Measurements from ENCODE around the gene LRRC47.

The LRRC47 gene

DNA sequence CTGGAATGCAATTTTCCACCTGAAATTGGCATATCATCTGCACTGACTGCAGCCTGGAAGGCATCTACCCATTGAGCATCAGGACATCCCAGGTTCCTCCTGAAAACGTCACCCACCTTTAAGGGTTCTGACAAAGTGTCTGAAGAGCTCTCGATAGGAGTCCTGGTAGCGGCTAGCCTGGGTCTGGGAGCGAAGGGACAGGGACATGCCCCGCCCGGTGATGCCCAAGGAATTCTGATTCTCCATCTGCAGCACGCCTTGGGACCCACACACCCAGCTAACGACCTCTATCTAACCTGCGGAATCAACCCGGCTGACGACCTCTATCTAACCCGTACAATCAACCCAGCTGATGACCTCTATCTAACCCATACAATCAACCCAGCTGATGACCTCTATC, 57.4 kb downstream of the LRRC47 start:
- TF ChIP-seq SPI1 (IDR thresholded peaks at IDR 0.05; ENCODE audit: borderline replicate concordance, low read depth) (no peak), GABPA (IDR thresholded peaks at IDR 0.05; ENCODE audit: low read depth) (no peak), POLR2AphosphoS5 (IDR thresholded peaks at IDR 0.05; ENCODE audit: low read depth) (no peak)
- TF ChIP-seq, protein P1, sequence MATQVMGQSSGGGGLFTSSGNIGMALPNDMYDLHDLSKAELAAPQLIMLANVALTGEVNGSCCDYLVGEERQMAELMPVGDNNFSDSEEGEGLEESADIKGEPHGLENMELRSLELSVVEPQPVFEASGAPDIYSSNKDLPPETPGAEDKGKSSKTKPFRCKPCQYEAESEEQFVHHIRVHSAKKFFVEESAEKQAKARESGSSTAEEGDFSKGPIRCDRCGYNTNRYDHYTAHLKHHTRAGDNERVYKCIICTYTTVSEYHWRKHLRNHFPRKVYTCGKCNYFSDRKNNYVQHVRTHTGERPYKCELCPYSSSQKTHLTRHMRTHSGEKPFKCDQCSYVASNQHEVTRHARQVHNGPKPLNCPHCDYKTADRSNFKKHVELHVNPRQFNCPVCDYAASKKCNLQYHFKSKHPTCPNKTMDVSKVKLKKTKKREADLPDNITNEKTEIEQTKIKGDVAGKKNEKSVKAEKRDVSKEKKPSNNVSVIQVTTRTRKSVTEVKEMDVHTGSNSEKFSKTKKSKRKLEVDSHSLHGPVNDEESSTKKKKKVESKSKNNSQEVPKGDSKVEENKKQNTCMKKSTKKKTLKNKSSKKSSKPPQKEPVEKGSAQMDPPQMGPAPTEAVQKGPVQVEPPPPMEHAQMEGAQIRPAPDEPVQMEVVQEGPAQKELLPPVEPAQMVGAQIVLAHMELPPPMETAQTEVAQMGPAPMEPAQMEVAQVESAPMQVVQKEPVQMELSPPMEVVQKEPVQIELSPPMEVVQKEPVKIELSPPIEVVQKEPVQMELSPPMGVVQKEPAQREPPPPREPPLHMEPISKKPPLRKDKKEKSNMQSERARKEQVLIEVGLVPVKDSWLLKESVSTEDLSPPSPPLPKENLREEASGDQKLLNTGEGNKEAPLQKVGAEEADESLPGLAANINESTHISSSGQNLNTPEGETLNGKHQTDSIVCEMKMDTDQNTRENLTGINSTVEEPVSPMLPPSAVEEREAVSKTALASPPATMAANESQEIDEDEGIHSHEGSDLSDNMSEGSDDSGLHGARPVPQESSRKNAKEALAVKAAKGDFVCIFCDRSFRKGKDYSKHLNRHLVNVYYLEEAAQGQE (IDR thresholded peaks at IDR 0.05; ENCODE audit: insufficient replicate concordance, low read depth): no peak
- TF ChIP-seq, protein P2, sequence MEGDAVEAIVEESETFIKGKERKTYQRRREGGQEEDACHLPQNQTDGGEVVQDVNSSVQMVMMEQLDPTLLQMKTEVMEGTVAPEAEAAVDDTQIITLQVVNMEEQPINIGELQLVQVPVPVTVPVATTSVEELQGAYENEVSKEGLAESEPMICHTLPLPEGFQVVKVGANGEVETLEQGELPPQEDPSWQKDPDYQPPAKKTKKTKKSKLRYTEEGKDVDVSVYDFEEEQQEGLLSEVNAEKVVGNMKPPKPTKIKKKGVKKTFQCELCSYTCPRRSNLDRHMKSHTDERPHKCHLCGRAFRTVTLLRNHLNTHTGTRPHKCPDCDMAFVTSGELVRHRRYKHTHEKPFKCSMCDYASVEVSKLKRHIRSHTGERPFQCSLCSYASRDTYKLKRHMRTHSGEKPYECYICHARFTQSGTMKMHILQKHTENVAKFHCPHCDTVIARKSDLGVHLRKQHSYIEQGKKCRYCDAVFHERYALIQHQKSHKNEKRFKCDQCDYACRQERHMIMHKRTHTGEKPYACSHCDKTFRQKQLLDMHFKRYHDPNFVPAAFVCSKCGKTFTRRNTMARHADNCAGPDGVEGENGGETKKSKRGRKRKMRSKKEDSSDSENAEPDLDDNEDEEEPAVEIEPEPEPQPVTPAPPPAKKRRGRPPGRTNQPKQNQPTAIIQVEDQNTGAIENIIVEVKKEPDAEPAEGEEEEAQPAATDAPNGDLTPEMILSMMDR (IDR thresholded peaks at IDR 0.05; ENCODE audit: insufficient read depth, low read length): no peak
- Histone ChIP-seq H3K27ac (replicated peaks) (no peak overlapping the region), H3K27me3 (ENCODE audit: insufficient read depth, poor library complexity, severe bottlenecking) (no peaks in the 10 kb centered on the region), H3K4me3 (replicated peaks; ENCODE audit: insufficient read depth, low read length) (no peak overlapping the region)
- no peak for DNase-seq (ENCODE audit: low read depth in 1 of 2, low spot score in 1 of 2)

DNA sequence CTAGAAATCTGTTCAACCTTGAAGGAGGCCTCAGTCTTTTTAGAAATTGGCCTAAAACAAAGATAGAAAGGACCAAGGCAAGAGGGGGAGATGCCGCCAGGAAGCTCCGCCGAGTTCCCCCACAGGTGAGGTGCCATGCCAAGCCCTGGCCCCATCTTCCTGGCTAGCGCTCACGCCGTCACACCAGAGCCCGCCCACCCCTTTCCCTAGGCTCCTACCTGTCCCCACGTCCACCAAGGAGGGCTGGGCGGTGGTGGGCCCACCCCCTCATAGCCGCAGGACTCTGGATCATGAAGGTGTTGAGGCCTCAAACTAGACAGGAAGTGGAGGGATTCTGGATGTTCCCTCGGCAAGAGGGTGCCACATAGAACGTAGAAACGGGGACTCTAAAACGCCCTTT, 59.6 kb downstream of the LRRC47 start:
- no peak for DNase-seq (ENCODE audit: low read depth in 1 of 2, low spot score in 1 of 2)
- H3K27me3 ChIP-seq (ENCODE audit: insufficient read depth, poor library complexity, severe bottlenecking): peaks cover under 1% of the 10 kb centered on the region

DNA sequence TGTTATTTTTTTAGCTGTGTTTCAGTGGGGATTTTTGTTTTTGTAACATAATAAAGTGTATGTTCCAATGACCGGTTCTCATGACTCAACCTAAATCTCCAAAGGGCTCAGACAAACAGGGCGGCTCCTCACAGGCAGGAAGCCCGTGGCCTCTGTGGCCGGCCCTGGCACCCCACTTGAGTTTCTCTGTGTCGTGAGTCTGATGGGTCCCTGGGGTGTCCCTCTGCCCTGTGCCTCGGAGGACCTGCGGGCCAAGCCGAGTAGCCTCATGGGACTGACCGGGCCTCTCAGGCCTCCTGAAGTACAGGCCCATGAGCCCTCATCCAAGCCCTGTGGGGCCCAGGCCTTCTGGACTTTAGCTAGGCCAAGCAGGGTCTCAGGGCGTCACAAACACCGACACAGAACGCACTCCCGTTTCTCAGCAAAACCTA, 60.2 kb downstream of the LRRC47 start:
- Histone ChIP-seq H3K4me3 (replicated peaks; ENCODE audit: insufficient read depth, low read length) (no peak overlapping the region), H3K27ac (replicated peaks) (no peak overlapping the region), H3K27me3 (ENCODE audit: insufficient read depth, poor library complexity, severe bottlenecking) (peaks cover 3% of the 10 kb centered on the region)
- DNase-seq (ENCODE audit: low read depth in 1 of 2, low spot score in 1 of 2): no peak
- TF ChIP-seq, protein P2 (IDR thresholded peaks at IDR 0.05; ENCODE audit: insufficient read depth, low read length): no peak
- TF ChIP-seq, protein P1 (IDR thresholded peaks at IDR 0.05; ENCODE audit: insufficient replicate concordance, low read depth): no peak
- TF ChIP-seq GABPA (IDR thresholded peaks at IDR 0.05; ENCODE audit: low read depth): no peak
- TF ChIP-seq POLR2AphosphoS5 (IDR thresholded peaks at IDR 0.05; ENCODE audit: low read depth): no peak
- no peak for TF ChIP-seq SPI1 (IDR thresholded peaks at IDR 0.05; ENCODE audit: borderline replicate concordance, low read depth)

More for the DNA sequence above, 59.6 kb downstream of the LRRC47 start:
- TF ChIP-seq, protein P1 (IDR thresholded peaks at IDR 0.05; ENCODE audit: insufficient replicate concordance, low read depth): no peak
- TF ChIP-seq SPI1 (IDR thresholded peaks at IDR 0.05; ENCODE audit: borderline replicate concordance, low read depth) (no peak), POLR2AphosphoS5 (IDR thresholded peaks at IDR 0.05; ENCODE audit: low read depth) (no peak), GABPA (IDR thresholded peaks at IDR 0.05; ENCODE audit: low read depth) (no peak)
- TF ChIP-seq, protein P2 (IDR thresholded peaks at IDR 0.05; ENCODE audit: insufficient read depth, low read length): no peak
- H3K27ac ChIP-seq (replicated peaks): no peak overlapping the region
- no peak overlapping the region for H3K4me3 ChIP-seq (replicated peaks; ENCODE audit: insufficient read depth, low read length)

All from HL-60 (cell line).